GM21515 (cell line): ENCODE measurements around the gene ADAMTS17.
"Not testable (repeated sequence)": the region's sequence is repeated elsewhere in the genome, so short reads cannot be mapped to it uniquely, and the experiment has no call there.

ENCODE experiments used
- ATAC-seq: cut with Tn5 transposase; IDR thresholded peaks from one replicate; pipeline ENCODE4 v1.9.1; 2021; ENCODE audit not compliant: unreplicated experiment

ADAMTS17 gene

GRCh38 chr15:100339999-100340398, 1.8 kb downstream of the ADAMTS17 start:
- ATAC-seq = no peak

- ATAC-seq = not testable (repeated sequence)
Measured at GRCh38 chr15:100339451-100339850, 2.3 kb downstream of the ADAMTS17 start.

GRCh38 chr15:100338971-100339444, 2.8 kb downstream of the ADAMTS17 start:
- no peak for ATAC-seq

- ATAC-seq = no peak
Measured at GRCh38 chr15:100338247-100338646, 3.5 kb downstream of the ADAMTS17 start.

- no peak for ATAC-seq
Measured at GRCh38 chr15:100337096-100338044, 4.4 kb downstream of the ADAMTS17 start.

GRCh38 chr15:100336061-100336460, 5.7 kb downstream of the ADAMTS17 start:
- ATAC-seq = no peak

- ATAC-seq = no peak
Measured at GRCh38 chr15:100335335-100335999, 6.3 kb downstream of the ADAMTS17 start.

- ATAC-seq = no peak
Measured at GRCh38 chr15:100334905-100335304, 6.9 kb downstream of the ADAMTS17 start.

GRCh38 chr15:100334456-100334855, 7.3 kb downstream of the ADAMTS17 start:
- no peak for ATAC-seq

- ATAC-seq = no peak
Measured at GRCh38 chr15:100334015-100334414, 7.8 kb downstream of the ADAMTS17 start.

GRCh38 chr15:100333236-100333635, 8.5 kb downstream of the ADAMTS17 start:
- ATAC-seq = no peak

- ATAC-seq = no peak
Measured at GRCh38 chr15:100332721-100333120, 9.1 kb downstream of the ADAMTS17 start.

- no peak for ATAC-seq
Measured at GRCh38 chr15:100332231-100332630, 9.5 kb downstream of the ADAMTS17 start.

GRCh38 chr15:100330629-100331215, 11.1 kb downstream of the ADAMTS17 start:
- ATAC-seq = no peak

GRCh38 chr15:100330221-100330620, 11.6 kb downstream of the ADAMTS17 start:
- no peak for ATAC-seq

GRCh38 chr15:100328796-100329195, 13.0 kb downstream of the ADAMTS17 start:
- no peak for ATAC-seq

GRCh38 chr15:100318880-100319279, 22.9 kb downstream of the ADAMTS17 start:
- ATAC-seq = no peak

GRCh38 chr15:100314809-100315400, 26.9 kb downstream of the ADAMTS17 start:
- ATAC-seq = no peak

- no peak for ATAC-seq
Measured at GRCh38 chr15:100311833-100312476, 29.8 kb downstream of the ADAMTS17 start.

- no peak for ATAC-seq
Measured at GRCh38 chr15:100311154-100311625, 30.6 kb downstream of the ADAMTS17 start.
